Colonic mucosa (tissue), 4 donors: ENCODE data around the gene IQGAP1. TPM values are rescaled to one million over a fixed set of nuclear protein-coding genes. Genes with fewer than 3 reads are reported as not detected.
"Not testable (repeated sequence)": the region's sequence is repeated elsewhere in the genome, so short reads cannot be mapped to it uniquely, and the experiment has no call there.

Source experiments
- DNase-seq: peaks from one replicate; pipeline ENCODE4 v3.0.0-alpha.2; 2020
- H3K27ac ChIP-seq: fragments of 200-600 bp; one replicate; pipeline ENCODE4 v1.8.0; 2021
- H3K27me3 ChIP-seq: fragments of 200-600 bp; one replicate; pipeline ENCODE4 v1.8.0; 2021
- H3K36me3 ChIP-seq: fragments of 200-600 bp; one replicate; pipeline ENCODE4 v1.8.0; 2021
- H3K4me1 ChIP-seq: fragments of 200-600 bp; one replicate; pipeline ENCODE4 v1.8.0; 2021; ENCODE audit warnings: mild to moderate bottlenecking
- H3K4me3 ChIP-seq: fragments of 200-600 bp; one replicate; pipeline ENCODE4 v1.8.0; 2021
- H3K9ac ChIP-seq, 2 donors: one replicate each; pipeline ENCODE4 v1.7.0; 2013; ENCODE audit warnings: control low read depth in 2 of 2, low read depth in 2 of 2, low read length in 2 of 2
- H3K9me3 ChIP-seq: fragments of 200-600 bp; one replicate; pipeline ENCODE4 v1.8.0; 2021
- CTCF ChIP-seq: fragments of 200-600 bp; IDR thresholded peaks from one replicate; pipeline ENCODE4 v1.8.0; 2022; ENCODE audit warnings: antibody characterized with exemption, mild to moderate bottlenecking
- intact Hi-C: fragments of 100-400 bp; cut with DNase I; formaldehyde crosslinking; loops from one replicate; pipeline ENCODE4 v1.14.1; 2022
- total RNA-seq, 2 donors: library from RNA; stranded (reverse); fragmentation: NEBNext Ultra II Directional in 1 of 2; extraction: Animal tissue kit (Norgen Biotek cat#: 25700) in 1 of 2; gene quantifications; one replicate each; pipeline ENCODE4 v1.2.1, GENCODE V29; 2021
- donor health status: healthy.
- donor health status: DM: no; HTN: no; CAD: no.
- donor health status: DM: no; HTN: no; CAD: no.

IQGAP1 gene
- total RNA-seq, 2 donors from 2014 or later: 210 to 243 TPM

GRCh38 chr15:90512276-90512675 is 124.2 kb downstream of the IQGAP1 start:
- no peak for TF ChIP-seq CTCF
- Histone ChIP-seq H3K36me3 (no peaks in the 10 kb centered on the region), H3K4me1 (no peaks in the 10 kb centered on the region), H3K27me3 (no peaks in the 10 kb centered on the region), H3K27ac (no peak overlapping the region), H3K9ac (no peak overlapping the region), H3K9me3 (no peaks in the 10 kb centered on the region), H3K4me3 (no peak overlapping the region)
- DNase-seq: no peak
- intact Hi-C loops: no loop called here

- H3K27ac ChIP-seq: no peak overlapping the region
- H3K4me3 ChIP-seq: no peak overlapping the region
- no peaks in the 10 kb centered on the region for H3K4me1 ChIP-seq
- no peak for DNase-seq
- H3K9ac ChIP-seq: no peak overlapping the region
- intact Hi-C loops: no loop called here
- no peak for TF ChIP-seq CTCF
- H3K36me3 ChIP-seq: no peaks in the 10 kb centered on the region
- no peaks in the 10 kb centered on the region for H3K9me3 ChIP-seq
- H3K27me3 ChIP-seq: no peaks in the 10 kb centered on the region
Measured at GRCh38 chr15:90512981-90513380, 124.9 kb downstream of the IQGAP1 start.

GRCh38 chr15:90513448-90513847 is 125.4 kb downstream of the IQGAP1 start:
- intact Hi-C loops: no loop called here
- TF ChIP-seq CTCF: no peak
- H3K9ac ChIP-seq: no peak overlapping the region
- no peak overlapping the region for H3K27ac ChIP-seq
- no peak overlapping the region for H3K4me3 ChIP-seq
- H3K4me1 ChIP-seq: no peaks in the 10 kb centered on the region
- no peaks in the 10 kb centered on the region for H3K9me3 ChIP-seq
- H3K36me3 ChIP-seq: no peaks in the 10 kb centered on the region
- DNase-seq: no peak
- H3K27me3 ChIP-seq: no peaks in the 10 kb centered on the region

GRCh38 chr15:90513893-90514292 is 125.9 kb downstream of the IQGAP1 start:
- H3K9ac ChIP-seq, DNase-seq, H3K9me3 ChIP-seq, intact Hi-C loops, H3K4me3 ChIP-seq, H3K36me3 ChIP-seq, H3K27me3 ChIP-seq, H3K4me1 ChIP-seq, H3K27ac ChIP-seq: not testable (repeated sequence)

GRCh38 chr15:90519688-90520087 is 131.6 kb downstream of the IQGAP1 start:
- Histone ChIP-seq H3K9ac (no peak overlapping the region), H3K4me1 (no peaks in the 10 kb centered on the region), H3K4me3 (no peak overlapping the region), H3K27me3 (no peaks in the 10 kb centered on the region), H3K36me3 (no peaks in the 10 kb centered on the region), H3K27ac (no peak overlapping the region), H3K9me3 (no peaks in the 10 kb centered on the region)
- no peak for TF ChIP-seq CTCF
- intact Hi-C loops: no loop called here
- no peak for DNase-seq

- intact Hi-C loops: no loop called here
- Histone ChIP-seq H3K9me3 (no peaks in the 10 kb centered on the region), H3K4me3 (no peak overlapping the region), H3K4me1 (no peaks in the 10 kb centered on the region), H3K27me3 (no peaks in the 10 kb centered on the region), H3K27ac (no peak overlapping the region), H3K36me3 (no peaks in the 10 kb centered on the region), H3K9ac (no peak overlapping the region)
- DNase-seq: no peak
- TF ChIP-seq CTCF: no peak
Measured at GRCh38 chr15:90520365-90520764, 132.3 kb downstream of the IQGAP1 start.
